ENCODE measurements around the gene OSMR.

DNA sequence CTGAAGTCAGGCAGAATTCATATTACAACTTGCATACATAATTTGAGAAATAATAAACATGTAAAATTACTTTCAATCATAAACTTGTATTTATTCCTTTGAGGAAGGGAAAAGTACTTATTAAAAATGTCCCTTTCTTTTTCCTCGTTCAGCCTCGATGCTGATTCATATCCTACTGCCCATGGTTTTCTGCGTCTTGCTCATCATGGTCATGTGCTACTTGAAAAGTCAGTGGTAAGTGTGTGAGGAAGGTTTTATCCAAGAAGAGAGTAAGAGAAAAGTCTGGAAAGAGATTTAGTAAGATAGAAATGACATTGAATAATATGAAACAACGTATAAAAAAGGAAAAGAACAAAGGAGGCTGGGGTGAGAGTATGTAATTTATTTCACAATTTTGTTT, 85.9 kb downstream of the OSMR start:
- TF ChIP-seq, protein P1, sequence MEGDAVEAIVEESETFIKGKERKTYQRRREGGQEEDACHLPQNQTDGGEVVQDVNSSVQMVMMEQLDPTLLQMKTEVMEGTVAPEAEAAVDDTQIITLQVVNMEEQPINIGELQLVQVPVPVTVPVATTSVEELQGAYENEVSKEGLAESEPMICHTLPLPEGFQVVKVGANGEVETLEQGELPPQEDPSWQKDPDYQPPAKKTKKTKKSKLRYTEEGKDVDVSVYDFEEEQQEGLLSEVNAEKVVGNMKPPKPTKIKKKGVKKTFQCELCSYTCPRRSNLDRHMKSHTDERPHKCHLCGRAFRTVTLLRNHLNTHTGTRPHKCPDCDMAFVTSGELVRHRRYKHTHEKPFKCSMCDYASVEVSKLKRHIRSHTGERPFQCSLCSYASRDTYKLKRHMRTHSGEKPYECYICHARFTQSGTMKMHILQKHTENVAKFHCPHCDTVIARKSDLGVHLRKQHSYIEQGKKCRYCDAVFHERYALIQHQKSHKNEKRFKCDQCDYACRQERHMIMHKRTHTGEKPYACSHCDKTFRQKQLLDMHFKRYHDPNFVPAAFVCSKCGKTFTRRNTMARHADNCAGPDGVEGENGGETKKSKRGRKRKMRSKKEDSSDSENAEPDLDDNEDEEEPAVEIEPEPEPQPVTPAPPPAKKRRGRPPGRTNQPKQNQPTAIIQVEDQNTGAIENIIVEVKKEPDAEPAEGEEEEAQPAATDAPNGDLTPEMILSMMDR (IDR thresholded peaks at IDR 0.05; ENCODE audit: borderline replicate concordance, extremely low read depth, low read length, poor library complexity, severe bottlenecking): no peak
- no peak for TF ChIP-seq EZH2 (IDR thresholded peaks at IDR 0.05; ENCODE audit: borderline replicate concordance, low read depth, low read length, severe bottlenecking)

All from DND-41 (cell line).